Posterior cingulate gyrus (tissue), 11 donors: ENCODE measurements around the gene TLE5.
"Not testable (repeated sequence)": the region's sequence is repeated elsewhere in the genome, so short reads cannot be mapped to it uniquely, and the experiment has no call there.

ENCODE experiments used
- DNase-seq, 10 donors: peaks; one replicate each; pipeline versions ENCODE4 v3.0.0 to v3.0.0-alpha.2; 2020 to 2021; ENCODE audit warnings: mixed read lengths in 3 of 10
- intact Hi-C: fragments of 100-400 bp; cut with DNase I; formaldehyde crosslinking; loops from one replicate; pipeline ENCODE4 v1.15.1; 2023

The TLE5 gene

DNA sequence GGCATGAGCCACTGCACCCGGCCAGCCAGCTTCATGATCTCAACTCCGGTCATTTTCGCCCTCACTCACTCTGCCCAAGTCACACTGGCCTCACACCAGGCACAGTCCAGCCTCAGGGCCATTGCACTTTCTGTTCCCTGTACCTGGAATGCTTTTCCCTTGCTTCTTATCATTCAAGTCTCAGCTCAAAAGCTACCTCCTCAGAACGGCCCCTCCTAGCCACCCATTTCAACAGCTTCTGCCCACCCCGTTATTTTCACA is 30.8 kb downstream of the TLE5 start:
- peak in 1 of 10 donors; percentile 60 for DNase-seq
- intact Hi-C loops: no loop called here

- intact Hi-C loops: no loop called here
- no peak for DNase-seq
Measured at GRCh38 chr19:3029065-3029923, 33.0 kb downstream of the TLE5 start, which contains the start of gene TLE2. Gene TLE2 (minus strand): TSS chr19:3029280. CDS start chr19:3028904, 376 bp downstream.

DNA sequence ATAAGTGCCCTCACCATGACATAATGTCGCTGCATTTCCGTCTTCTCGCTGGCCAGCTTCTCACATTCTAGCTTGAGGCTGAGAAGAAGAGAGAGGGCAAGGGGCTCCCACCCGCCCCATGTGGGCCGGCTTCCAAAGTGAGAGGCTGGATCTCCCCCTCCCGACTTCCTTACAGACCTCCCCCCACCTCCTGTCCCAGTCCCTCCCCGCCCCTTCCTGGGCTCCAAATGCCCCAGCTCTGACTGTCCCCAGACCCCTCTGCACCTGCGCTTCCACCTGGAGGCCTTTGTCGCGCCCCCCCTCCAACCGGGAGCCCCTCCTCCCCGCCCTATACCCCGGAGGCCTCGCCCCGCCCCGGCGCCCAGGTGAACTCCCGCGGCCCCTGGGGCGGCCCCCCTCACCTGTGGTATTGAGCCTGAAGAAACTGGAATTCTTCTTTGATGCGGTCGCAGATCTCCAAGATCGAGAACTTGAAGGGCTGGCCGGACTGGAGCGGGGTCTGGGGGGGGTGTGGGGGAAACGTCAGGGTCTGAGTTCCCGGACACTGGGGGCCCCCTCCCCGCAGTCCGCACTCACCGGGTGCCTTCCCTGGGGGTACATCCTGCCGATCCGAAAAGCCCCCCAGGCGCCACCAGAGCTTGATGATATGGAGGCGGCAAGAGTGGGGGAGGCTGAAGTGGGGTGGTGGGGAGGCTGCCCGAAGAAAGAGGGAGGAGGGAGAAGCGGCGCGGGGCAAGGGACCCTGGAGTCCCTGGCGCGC is 33.8 kb downstream of the TLE5 start:
- intact Hi-C loops: no loop called here
- no peak for DNase-seq

- intact Hi-C loops: no loop called here
- DNase-seq: no peak
Measured at GRCh38 chr19:3027981-3028304, 34.4 kb downstream of the TLE5 start.

DNA sequence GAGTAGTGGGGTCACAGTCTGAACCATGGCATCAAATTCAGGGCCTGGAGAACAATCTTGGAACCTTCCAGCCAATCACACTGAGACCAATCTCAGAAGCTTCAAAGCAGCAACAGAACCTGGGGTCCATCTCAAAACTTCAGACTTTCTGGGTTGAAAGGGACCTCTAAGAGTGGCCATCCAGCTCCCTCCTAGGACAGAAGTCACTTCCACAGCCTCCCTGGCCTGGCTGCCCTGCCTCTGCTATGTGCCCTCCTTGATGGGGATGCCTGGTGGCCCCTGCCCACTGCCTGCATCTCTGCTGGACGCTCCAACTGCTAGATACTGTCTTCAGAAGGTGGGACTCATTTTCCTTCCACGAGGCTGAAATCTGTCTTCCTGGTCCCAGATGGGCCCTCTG is 35.0 kb downstream of the TLE5 start:
- no peak for DNase-seq
- intact Hi-C loops: no loop called here

- DNase-seq: no peak
- intact Hi-C loops: no loop called here
Measured at GRCh38 chr19:3026768-3027167, 35.5 kb downstream of the TLE5 start.

DNA sequence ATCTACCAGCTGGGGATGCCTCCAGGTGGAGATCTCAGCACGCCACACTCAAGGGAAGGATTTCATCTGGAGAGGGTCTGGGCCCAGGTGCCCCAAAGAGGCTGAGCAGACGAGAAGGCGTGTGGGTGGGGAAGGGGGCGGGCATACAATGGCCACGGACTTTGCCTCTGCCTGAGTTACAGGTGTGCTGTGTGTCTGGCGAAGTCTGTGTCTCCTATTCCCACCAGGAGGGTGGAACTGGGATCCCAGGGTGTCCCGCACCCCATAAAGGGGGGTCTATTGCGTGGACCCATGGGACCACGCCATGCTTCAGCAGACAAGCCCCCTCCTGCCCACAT is 36.8 kb downstream of the TLE5 start:
- DNase-seq: no peak
- intact Hi-C loops: no loop called here

DNA sequence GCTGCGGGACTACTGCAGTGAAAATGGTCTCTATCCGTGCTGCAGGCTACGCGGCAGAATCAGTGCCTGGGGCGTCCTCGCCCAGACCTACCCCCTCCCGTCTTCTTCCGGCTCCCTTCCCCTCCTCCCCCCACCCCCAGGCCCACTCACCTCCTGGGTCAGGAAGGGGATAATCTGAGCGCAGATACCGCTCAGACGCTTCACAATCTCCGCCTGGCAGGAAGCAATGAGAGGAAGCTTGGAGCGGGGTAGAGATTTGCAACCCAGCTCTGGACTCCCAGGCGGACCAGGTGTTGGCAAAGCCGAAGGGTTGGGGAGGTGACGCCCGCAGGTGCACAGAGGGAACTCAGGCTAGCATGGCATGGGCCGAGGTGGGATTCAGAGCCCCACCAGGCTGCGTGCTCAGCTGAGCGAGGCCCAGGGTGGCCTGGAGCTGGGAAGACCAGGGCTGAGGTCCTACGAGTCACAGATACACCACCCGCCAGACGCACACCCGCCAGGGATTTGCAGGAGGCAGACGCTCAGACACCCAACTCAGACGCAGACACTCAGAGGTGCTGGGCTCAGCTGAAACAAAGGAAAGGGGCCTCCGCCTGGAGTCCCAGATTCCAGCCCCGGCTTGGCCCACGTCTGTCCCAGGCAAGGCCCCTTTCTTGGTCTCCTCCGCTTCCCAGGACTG is 37.3 kb downstream of the TLE5 start:
- no peak for DNase-seq
- intact Hi-C loops: no loop called here

- intact Hi-C loops: no loop called here
Measured at GRCh38 chr19:3024509-3024869, 37.8 kb downstream of the TLE5 start.

DNA sequence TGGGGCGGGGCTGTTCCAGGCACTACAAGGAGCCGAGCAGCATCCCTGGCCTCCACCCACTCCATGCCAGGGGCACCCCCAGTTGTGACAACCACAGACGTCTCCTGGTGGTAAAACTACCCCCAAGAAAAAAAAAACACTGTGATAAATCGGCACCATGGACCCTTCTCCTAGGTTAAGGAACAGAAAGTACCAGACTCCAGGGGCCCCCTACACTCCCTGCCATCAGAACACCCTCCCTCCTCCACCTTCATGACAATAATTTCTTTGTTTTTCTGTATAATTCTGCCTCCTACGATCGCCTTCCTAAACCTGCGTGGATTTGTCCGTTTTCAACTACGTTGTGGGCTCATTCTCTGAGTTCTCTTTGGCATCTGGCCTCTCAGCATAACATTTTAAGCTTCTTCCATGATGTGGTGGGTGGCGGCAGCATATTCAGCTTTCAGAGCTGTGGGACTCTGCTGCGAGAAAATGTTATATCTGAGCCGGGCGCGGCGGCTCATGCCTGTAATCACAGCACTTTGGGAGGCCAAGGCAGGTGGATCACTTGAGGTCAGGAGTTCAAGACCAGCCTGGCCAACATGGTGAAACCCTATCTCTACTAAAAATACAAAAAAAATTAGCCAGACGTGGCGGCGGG is 41.9 kb downstream of the TLE5 start:
- intact Hi-C loops: no loop called here
- peak in 3 of 10 donors; percentile 27 to 78 (median 37) for DNase-seq

More at GRCh38 chr19:3024509-3024869, 37.8 kb downstream of the TLE5 start:
- DNase-seq: no peak

DNA sequence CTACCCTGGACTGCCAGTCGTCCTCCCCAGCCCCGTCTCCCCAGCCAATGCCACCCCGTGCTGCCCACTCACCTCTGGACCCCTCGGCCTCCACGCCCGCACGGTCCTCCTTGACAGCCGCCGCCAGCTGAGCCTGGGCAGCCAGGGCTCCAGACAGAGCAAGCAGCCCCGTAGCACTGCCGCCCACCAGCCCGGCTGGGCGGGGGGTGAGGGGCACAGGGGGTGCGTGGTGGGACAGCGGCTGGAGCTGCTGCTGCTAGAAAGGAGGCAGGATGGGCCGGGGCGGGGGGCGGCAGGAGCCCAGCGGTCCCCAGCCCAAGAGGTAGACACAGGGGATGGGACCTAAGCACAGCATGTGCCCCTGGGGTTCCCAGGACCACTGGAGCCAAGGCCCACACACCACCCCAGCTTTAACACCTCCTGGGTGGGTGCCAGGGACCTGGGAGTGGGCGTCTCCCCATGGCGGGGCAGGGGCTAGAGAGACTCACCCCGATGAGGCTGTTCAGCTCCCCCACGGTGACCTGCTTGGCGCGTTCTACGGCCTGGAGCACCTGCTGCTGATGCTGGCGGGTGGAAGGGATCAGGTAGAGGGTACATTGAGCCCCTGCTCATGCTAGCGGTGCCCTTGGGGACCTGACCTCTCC is 43.0 kb downstream of the TLE5 start:
- intact Hi-C loops: no loop called here
- no peak for DNase-seq

GRCh38 chr19:3017923-3018322 is 44.4 kb downstream of the TLE5 start:
- intact Hi-C loops: no loop called here
- DNase-seq: no peak

DNA sequence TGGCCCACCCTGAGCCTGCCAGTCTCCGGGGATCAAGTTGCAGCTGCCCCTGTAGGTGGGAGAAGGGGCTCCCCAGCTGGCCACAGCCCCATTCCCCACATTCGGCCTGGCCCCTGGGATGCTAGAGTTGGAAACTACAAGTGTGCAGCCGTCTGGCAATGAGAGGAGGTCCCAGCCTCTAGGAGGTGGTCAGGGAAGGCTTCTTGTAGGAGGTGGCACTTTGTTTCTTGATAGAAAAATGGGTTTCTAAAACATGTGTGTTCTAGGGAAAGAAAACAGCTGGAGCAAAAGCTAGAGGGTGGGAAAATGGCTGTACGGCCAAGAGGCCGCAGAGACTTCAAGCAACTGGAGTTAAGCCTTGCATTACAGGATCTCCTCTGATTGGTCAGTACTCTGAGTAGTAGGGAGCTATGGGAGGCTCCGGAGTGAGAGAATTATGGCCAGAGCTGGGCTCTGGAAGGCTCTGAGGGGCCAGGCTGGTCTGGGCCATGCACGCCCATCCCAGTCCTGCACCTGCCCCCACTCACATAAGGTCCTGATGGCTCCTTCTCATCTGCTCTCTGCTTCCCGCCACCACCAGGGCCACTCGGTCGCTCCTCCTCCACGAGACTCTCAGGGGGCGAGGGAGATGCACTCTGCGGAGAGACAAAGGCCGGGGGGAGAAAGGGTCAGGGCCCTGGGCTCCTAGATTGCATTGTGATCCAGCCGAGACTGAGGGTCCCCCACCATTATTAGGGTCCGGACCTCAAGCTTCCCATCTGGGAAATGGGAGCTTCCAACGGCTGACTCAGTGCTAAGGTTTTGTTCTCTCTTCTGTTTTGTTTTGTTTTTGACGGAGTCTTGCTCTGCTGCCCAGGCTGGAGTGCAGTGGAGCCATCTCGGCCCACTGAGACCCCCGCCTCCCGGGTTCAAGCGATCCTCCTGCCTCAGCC is 46.9 kb downstream of the TLE5 start:
- intact Hi-C loops: no loop called here
- DNase-seq: no peak

DNA sequence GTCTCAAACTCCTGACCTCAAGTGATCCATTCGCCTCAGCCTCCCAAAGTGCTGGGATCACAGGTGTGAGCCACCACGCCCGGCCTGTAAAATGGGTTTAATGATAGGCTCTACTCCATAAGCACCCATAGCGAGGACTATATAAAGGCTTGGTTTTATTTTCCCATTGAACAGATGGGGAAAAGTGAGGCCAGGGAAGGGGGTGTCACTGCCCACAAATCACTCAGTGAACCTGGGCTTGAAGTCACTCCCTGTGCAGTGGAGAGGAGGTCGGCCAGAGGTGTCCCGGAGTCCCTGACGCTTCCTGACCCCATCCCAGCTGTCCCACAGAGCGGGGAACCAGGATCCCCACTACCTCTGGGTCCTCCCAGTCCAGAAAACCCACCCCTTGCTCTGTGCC is 48.2 kb downstream of the TLE5 start:
- DNase-seq: no peak

GRCh38 chr19:3013263-3013725 is 49.0 kb downstream of the TLE5 start:
- intact Hi-C loops: no loop called here
- DNase-seq: no peak

More for the DNA sequence above, 48.2 kb downstream of the TLE5 start:
- intact Hi-C loops: no loop called here

DNA sequence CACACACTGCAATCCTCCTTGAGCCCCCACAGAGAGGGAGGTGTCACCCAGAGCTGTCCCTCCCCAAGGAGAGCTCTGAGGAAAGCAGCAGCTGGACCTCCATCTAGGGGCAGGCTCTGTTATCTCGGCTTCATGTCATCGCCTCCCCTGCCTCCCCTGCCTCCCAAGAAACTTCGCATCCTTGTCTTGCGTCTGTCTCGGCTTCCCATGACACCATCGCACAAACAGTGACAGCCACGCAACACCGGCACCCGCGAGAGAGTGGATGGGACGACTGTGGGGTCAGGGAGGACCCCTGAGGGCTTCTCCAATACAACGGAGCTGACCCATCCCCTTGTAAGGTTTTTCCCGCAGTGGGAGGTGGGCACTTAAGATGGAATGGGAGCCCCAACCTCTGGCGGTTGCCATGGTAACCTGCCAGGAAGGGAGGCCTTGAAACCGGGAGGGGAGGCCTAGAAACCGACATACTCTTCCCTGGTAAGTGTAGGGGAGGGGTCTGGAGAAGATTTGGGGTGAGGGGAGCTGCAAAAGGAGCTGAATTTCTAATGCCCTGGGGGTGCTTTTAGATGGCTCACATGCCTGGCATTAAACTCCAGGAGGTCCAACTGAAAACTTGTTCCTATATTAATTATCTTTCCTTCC is 49.6 kb downstream of the TLE5 start:
- DNase-seq: no peak
- intact Hi-C loops: no loop called here

DNA sequence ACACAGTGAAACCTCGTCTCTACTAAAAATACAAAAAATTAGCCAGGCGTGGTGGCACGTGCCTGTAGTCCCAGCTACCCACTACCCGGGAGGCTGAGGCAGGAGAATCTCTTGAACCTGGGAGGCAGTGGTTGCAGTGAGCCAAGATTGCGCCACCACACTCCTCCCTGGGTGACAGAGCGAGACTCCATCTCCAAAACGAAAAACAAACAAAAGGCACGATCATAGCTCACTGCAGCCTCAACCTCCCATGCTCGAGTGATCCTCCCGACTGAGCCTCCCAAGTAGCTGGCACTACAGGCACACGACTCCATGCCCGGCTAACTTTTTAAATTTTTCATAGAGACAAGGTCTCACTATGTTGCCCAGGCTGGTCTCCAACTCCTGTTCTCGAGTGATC is 50.2 kb downstream of the TLE5 start:
- intact Hi-C loops, DNase-seq: not testable (repeated sequence)

GRCh38 chr19:3010871-3011270 is 51.4 kb downstream of the TLE5 start:
- intact Hi-C loops: no loop called here
- DNase-seq: no peak

DNA sequence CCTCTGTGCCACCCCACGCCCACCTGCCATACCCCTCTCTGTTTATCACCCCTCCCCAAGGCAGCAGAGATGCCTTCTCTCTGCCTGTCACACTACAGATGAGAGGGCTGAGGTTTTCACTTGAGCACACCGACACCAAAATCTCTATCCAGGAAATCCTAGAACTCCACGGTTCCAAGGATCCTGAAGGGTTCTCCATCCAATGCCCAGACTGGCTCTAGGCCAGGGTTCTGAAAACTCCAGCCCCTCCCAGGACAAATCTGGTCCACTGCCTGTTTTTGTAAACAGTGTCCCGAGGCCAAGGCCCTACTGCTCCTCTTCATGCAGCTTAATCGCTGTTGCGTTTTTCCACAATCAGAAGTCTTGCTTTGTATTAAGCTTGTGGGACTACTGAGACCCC is 53.3 kb downstream of the TLE5 start:
- intact Hi-C loops: no loop called here
- no peak for DNase-seq
